GM19397 (cell line): ENCODE results near the gene MED27.
"Not testable (repeated sequence)": the region's sequence is repeated elsewhere in the genome, so short reads cannot be mapped to it uniquely, and the experiment has no call there.

Experiments used
- ATAC-seq: cut with Tn5 transposase; IDR thresholded peaks from one replicate; pipeline ENCODE4 v1.9.1; 2021; ENCODE audit warnings: mild to moderate bottlenecking, moderate library complexity; ENCODE audit not compliant: unreplicated experiment

The MED27 gene

GRCh38 chr9:132077881-132078698 lies 1.6 kb downstream of the MED27 start:
- ATAC-seq = no peak

- ATAC-seq = no peak
Observed at GRCh38 chr9:132075853-132076252, 3.8 kb downstream of the MED27 start.

- ATAC-seq = no peak
Observed at GRCh38 chr9:132074736-132075135, 4.9 kb downstream of the MED27 start.

- ATAC-seq = no peak
Observed at GRCh38 chr9:132071847-132072507, 7.7 kb downstream of the MED27 start.

GRCh38 chr9:132069046-132069898 lies 10.4 kb downstream of the MED27 start:
- no peak for ATAC-seq

GRCh38 chr9:132068605-132069004 lies 11.1 kb downstream of the MED27 start:
- ATAC-seq = no peak

- ATAC-seq = no peak
Observed at GRCh38 chr9:132066511-132066910, 13.2 kb downstream of the MED27 start.

- no peak for ATAC-seq
Observed at GRCh38 chr9:132066057-132066456, 13.6 kb downstream of the MED27 start.

GRCh38 chr9:132063281-132063680 lies 16.4 kb downstream of the MED27 start:
- no peak for ATAC-seq

GRCh38 chr9:132062806-132063205 lies 16.9 kb downstream of the MED27 start:
- no peak for ATAC-seq

GRCh38 chr9:132061526-132061925 lies 18.1 kb downstream of the MED27 start:
- ATAC-seq = no peak

- ATAC-seq = no peak
Observed at GRCh38 chr9:132059361-132059760, 20.3 kb downstream of the MED27 start.

- ATAC-seq = not testable (repeated sequence)
Observed at GRCh38 chr9:132058226-132058625, 21.4 kb downstream of the MED27 start.

GRCh38 chr9:132056717-132057560 lies 22.7 kb downstream of the MED27 start:
- ATAC-seq = no peak

- no peak for ATAC-seq
Observed at GRCh38 chr9:132055756-132056155, 23.9 kb downstream of the MED27 start.

GRCh38 chr9:132054024-132054423 lies 25.6 kb downstream of the MED27 start:
- ATAC-seq = no peak

GRCh38 chr9:132049900-132050299 lies 29.8 kb downstream of the MED27 start:
- ATAC-seq = no peak

- ATAC-seq = no peak
Observed at GRCh38 chr9:132049323-132049882, 30.3 kb downstream of the MED27 start.

GRCh38 chr9:132048201-132048600 lies 31.5 kb downstream of the MED27 start:
- ATAC-seq = no peak

- no peak for ATAC-seq
Observed at GRCh38 chr9:132046456-132046855, 33.2 kb downstream of the MED27 start.
